Measurements from ENCODE around the gene MRPS18A. TPM values are rescaled to one million over a fixed set of nuclear protein-coding genes. Genes with fewer than 3 reads are reported as not detected.

The MRPS18A gene
- total RNA-seq, 1 donor from 2014 or later, result 56.4 TPM

DNA sequence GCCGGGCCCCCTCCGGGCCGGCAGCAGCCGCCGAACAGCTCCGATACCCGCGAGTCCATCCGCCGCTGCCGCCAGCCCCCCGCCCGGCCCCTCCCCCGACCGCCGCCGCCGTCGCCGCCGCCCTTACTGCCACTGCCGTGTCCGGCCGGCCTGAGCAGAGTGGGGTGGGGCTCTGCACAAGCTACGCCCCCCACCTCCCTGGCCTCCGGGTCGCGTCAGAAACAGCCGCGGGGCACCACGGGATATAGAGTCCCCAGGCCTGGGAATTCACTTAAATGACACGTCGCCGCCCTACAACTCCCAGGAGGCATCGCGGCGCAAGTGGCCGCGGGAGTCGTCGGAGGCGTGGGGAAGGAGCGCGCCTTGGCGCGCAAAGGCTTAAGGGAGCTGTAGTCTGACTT lies 58.5 kb downstream of the MRPS18A start, which contains the start of gene GTPBP2:
Gene GTPBP2 (minus strand): TSS at position 161 of the 401 bp plus-strand sequence. CDS start 102 bp downstream, at position 59.
- peak within 1 kb of the TSS; percentile 100 for H3K4me3 ChIP-seq (ENCODE audit: low read depth, low read length)
- TF ChIP-seq, protein P1, sequence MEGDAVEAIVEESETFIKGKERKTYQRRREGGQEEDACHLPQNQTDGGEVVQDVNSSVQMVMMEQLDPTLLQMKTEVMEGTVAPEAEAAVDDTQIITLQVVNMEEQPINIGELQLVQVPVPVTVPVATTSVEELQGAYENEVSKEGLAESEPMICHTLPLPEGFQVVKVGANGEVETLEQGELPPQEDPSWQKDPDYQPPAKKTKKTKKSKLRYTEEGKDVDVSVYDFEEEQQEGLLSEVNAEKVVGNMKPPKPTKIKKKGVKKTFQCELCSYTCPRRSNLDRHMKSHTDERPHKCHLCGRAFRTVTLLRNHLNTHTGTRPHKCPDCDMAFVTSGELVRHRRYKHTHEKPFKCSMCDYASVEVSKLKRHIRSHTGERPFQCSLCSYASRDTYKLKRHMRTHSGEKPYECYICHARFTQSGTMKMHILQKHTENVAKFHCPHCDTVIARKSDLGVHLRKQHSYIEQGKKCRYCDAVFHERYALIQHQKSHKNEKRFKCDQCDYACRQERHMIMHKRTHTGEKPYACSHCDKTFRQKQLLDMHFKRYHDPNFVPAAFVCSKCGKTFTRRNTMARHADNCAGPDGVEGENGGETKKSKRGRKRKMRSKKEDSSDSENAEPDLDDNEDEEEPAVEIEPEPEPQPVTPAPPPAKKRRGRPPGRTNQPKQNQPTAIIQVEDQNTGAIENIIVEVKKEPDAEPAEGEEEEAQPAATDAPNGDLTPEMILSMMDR (conservative IDR thresholded peaks at IDR 0.05; ENCODE audit: low read depth, low read length), result no peak
- DNase-seq (ENCODE audit: low read depth), result peak; percentile 82

DNA sequence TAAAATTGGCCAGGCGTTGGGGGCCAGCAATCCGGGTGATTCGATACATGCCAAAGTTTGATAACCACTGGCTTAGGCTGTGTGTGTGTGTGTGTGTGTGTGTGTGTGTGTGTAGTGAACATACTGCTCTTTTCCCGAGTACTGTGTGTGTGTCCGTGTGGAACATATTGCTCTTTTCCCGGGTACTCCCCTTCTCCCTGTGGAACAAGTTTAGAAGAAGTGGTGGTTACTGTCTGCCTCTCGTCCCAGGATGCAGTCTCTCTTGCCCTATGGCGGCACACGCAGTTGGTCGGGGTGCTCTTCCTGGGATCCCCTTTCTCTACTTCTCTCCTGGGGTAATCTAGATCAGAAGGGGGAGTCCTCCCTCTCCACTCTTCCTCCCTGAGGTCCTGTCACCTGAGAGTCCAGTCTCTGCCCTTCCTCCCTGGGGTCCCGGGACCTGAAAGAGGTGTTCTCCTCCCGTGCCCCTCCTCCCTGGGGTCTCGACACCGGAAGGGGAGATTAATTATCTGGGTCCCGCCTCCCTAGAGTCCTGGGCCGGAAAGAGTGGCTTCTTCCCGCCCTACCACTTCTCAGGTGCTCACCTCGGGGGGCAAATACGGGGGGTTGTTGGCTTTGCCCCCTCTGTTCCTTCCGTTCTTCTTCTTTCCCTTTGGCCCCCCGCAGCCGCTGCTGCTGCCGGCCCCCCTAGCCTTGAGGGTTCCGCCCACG lies 59.0 kb downstream of the MRPS18A start:
- TF ChIP-seq, protein P1 (conservative IDR thresholded peaks at IDR 0.05; ENCODE audit: low read depth, low read length), result no peak
- H3K4me3 ChIP-seq (ENCODE audit: low read depth, low read length), result peak overlapping the region; percentile 100
- DNase-seq (ENCODE audit: low read depth), result peak; percentile 19

DNA sequence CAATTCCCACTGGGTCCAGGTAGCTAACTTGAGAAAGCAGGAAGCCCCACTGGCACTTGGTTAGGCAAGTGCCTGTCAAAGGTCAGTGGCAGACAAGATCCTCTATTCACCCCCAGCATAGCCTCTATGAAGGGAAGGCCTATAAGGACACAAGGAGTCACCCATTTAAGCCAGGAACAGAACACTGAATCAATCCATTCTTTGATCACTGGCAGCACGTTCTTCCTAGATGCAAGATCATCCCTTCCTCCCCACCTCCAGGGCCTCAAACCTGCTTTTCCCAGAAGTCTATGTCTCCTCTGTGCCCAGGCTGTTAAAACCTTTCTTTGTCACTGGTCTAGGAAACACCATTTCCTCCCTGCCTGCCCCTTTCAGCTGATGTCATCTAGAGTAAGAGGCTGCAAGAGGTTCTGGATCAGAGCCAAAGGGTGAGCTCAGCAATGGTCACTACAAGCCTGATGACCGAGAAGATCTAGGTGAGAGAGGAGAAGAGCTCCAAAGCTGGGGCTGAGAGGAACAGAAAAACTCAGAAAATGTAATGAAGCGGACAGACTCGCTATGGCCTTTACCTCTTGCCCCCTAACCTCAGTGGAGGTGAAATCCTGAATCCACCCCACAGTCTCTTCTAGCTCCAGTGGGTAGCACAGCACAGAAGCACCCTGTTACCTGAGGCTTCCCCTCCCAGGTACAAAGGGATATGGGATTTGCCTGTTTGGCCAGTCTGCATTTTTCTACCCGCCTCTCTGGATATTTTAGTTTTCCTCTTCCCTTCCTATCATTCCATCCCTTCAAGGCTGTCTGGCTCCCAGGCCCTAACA lies 60.4 kb downstream of the MRPS18A start:
- TF ChIP-seq, protein P1 (conservative IDR thresholded peaks at IDR 0.05; ENCODE audit: low read depth, low read length), result no peak
- H3K4me3 ChIP-seq (ENCODE audit: low read depth, low read length), result peak overlapping the region; percentile 100
- DNase-seq (ENCODE audit: low read depth), result peak; percentile 92

DNA sequence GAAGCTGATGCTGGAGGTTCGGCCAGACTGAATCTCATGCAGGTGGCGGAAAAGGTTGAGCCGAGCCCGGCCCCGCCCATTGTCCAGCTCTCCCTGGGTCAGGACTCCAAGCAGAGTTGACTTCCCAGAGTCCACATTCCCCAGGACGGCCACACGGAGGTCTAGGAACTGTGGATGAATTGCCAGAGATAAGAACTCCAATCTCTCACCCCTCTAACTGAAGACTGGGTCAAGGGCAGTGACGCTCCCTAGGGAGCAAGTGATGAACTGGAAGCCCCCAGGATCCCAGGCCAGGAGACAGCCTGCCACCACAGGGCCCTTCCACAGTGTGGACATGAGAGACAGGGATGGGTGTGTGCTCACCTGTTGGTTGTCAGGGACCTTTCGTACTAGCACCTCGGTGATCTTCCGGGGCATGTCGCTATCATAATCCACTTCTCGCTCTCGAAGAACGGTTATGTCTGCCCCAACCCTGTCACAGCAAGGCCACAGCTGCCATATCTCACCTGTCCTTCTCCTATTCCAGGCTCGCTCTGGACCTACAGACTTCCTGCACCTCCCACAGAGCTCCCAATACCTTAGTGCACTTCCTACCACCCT lies 62.1 kb downstream of the MRPS18A start:
- no peak for DNase-seq (ENCODE audit: low read depth)
- TF ChIP-seq, protein P1 (conservative IDR thresholded peaks at IDR 0.05; ENCODE audit: low read depth, low read length), result no peak
- no peak overlapping the region for H3K4me3 ChIP-seq (ENCODE audit: low read depth, low read length)

DNA sequence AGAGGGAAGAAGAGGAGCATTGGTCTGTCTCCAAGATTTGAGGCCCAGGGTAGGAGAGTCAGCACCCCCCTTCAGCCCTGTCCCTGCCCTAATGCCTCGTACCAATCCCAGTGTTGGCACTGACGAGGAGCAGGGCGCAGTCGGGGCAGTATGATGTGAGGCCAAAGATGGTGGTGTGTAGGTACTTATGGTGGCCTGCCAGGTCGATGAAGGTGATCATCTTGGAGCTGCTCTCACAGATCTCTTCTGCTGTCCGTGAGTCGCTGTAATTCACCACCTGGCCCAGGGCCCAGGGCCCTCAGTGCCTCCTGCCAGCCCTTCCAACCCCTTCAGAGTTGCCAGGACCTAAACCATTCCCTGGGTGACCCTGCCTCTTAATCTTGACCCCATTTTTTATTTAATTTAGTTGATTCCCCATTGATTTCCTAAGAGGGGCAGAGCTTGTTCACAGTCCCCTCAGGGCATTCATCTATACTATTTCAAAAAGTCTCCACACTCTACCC lies 62.8 kb downstream of the MRPS18A start:
- no peak overlapping the region for H3K4me3 ChIP-seq (ENCODE audit: low read depth, low read length)
- TF ChIP-seq, protein P1 (conservative IDR thresholded peaks at IDR 0.05; ENCODE audit: low read depth, low read length), result no peak
- DNase-seq (ENCODE audit: low read depth), result no peak

DNA sequence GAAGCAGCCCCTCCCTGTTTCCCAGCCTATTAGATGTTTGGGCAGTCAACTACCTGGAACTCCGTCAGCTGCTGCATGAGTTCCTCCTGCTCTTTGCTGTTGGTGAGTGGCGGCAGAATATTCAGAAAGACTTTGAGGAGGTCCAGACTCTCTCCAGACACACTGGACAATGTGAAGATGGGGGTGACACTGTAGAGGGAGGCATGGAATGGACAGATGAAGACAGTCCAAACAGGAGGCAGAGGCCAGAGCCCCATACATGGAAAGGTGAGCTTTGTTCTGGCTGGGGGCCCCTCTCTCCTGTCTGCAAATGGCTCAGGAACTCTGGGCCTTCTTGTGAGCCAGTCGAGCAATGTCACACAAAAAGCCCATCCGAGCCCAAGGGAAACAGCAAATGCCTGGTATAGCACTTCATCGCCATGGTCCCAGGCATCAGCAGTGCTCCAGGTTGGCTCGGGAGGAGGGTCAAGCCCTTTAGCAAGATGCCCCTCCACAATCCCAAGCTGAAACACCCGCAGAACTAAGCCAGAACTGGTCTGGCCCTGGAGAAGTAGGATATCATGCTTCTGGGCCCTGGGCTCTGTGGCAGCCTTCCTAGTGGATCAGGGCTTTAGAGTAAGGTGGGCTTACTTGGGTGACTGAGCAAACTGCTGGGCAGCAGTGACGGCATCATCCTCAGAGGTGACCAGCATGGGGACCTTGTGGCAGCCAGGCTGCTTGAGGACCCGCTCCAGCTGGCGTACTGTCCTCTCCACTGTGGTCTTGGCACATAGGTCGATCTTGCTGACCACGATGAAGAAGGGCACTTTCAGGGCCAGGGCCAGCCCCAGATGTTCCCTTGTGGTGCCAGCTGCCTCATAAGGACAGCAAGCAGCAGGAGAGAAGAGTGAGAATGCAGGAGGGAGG lies 63.5 kb downstream of the MRPS18A start:
- no peak overlapping the region for H3K4me3 ChIP-seq (ENCODE audit: low read depth, low read length)
- no peak for DNase-seq (ENCODE audit: low read depth)
- TF ChIP-seq, protein P1 (conservative IDR thresholded peaks at IDR 0.05; ENCODE audit: low read depth, low read length), result no peak
